ENCODE results near the gene LYPD4. TPM values are rescaled to one million over a fixed set of nuclear protein-coding genes. Genes with fewer than 3 reads are reported as not detected.
"Not testable (repeated sequence)": the region's sequence is repeated elsewhere in the genome, so short reads cannot be mapped to it uniquely, and the experiment has no call there.

LYPD4 gene
- total RNA-seq, 1 experiment from 2014 or later, result not detected

DNA sequence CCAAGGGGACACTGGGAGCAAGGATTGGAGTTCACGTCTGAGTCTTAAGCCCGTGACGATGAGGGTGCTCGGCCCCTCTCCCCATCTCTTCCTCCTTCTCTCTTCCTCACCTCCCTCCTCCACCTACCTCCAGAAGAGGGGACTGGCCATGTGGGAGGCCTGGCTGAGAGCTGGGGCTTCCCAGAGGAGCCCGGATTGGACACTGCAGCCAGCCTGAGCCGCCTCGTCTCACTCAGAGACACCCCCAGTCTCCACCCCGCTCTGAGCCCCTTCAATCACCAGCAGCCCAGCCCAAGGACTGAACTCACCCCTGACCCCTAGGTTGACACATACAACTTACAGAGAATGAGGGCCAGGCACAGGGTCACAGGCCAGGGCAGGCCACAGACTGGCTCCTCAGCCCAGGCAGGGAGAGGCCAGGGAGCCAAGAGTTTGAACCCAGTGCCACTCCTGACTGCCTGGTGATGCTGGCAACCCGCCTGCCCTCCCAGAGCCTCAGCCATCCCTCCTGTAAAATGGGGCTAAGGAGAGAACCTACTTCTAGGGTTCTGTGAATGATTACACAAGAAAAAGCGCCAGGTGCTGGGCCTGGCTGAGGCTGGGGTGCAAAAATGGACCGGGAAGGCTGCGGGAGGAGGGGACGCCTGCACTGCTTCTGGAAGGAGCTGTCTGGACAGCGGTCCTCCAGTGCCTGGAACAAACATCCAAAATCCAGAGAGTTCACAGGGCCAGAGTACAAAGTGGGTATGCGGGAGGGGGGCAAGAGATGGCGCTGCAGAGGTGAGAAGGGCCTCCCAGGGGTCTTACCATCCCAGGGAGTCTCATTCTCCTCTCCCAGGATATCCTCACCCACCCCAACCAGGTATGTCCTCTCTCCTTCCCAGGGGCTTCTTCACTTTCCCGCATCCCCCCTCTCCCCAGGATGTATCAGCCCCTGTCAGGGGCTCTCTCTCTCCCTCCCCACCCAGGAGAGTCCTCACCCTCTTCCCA is 33.7 kb upstream of the LYPD4 start:
- Histone ChIP-seq H3K9ac (ENCODE audit: low read length) (peak overlapping the region; percentile 99), H2AFZ (ENCODE audit: low read length) (no peak overlapping the region), H4K20me1 (ENCODE audit: insufficient read depth, low read depth, low read length) (no peaks in the 10 kb centered on the region), H3K4me1 (ENCODE audit: low read length) (peaks cover 70% of the 10 kb centered on the region), H3K4me3 (ENCODE audit: low read length) (peak overlapping the region; percentile 91), H3K4me2 (ENCODE audit: low read depth, low read length, poor library complexity, severe bottlenecking) (peak overlapping the region; percentile 97), H3K9me3 (ENCODE audit: low read length) (no peaks in the 10 kb centered on the region), H3K27me3 (ENCODE audit: low read length) (no peaks in the 10 kb centered on the region), H3K27ac (ENCODE audit: low read length) (peak overlapping the region; percentile 99), H3K36me3 (ENCODE audit: insufficient read depth, low read length) (peaks cover 6% of the 10 kb centered on the region; the same call in 1 of the 2 replicates), H3K9me2 (replicated peaks; ENCODE audit: insufficient read depth, low read length) (no peaks in the 10 kb centered on the region), H3K79me2 (ENCODE audit: low read length) (peaks cover 26% of the 10 kb centered on the region)
- peak; percentile 69 for DNase-seq

DNA sequence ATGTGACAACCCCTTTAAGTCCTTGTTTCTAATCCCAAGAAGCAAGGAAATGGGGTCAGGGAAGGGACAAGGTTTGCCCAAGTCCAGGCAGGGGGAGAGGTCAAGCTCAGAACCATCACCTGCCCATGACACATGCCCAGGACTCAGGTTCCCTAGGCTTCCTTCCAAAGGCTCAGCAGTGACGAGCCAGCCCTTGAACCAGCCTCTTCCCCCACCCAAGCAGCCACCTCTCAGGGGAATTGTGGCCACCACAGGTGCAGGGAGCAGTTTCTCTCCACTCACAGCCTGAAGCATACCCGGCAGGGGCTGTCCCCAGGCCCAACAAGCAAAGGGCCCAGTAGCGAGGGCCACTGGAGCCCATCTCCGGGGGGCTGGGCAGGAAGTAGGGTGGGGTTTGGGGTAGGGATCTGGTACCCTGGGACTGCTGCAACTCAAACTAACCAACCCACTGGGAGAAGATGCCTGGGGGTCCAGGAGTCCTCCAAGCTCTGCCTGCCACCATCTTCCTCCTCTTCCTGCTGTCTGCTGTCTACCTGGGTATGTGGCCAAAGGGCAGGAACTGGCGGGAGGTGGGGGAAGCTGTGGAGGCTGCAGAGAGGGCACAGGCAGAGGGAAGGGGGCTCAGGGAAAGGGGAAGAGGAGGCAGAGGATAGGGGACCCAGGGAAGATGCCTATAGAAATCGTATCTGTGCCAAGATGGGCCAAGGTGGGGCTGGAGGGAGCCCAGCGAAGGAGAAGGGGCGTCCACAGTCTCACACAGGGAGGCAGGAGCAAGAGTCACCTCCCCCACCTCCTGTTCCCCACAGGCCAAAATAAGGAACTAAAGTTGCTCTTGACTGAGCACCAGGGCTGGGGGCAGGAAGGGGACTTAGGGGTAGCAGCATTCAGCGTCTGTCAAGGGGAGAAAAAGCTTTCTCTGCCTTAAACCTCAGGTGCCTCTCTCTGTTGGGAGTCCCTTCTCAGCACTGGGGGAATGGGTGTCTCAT is 32.7 kb upstream of the LYPD4 start, which contains the start of gene CD79A:
Gene CD79A (plus strand): TSS at position 433 of the 986 bp plus-strand sequence. CDS start 26 bp downstream, at position 459.
- Histone ChIP-seq H3K27ac (ENCODE audit: low read length) (peak within 1 kb of the TSS; percentile 99), H3K9me2 (replicated peaks; ENCODE audit: insufficient read depth, low read length) (no peaks in the 10 kb centered on the region), H3K9me3 (ENCODE audit: low read length) (no peaks in the 10 kb centered on the region), H3K79me2 (ENCODE audit: low read length) (peaks cover 26% of the 10 kb centered on the region), H4K20me1 (ENCODE audit: insufficient read depth, low read depth, low read length) (no peaks in the 10 kb centered on the region), H3K9ac (ENCODE audit: low read length) (peak within 1 kb of the TSS; percentile 99), H3K4me1 (ENCODE audit: low read length) (peaks cover 64% of the 10 kb centered on the region), H3K4me3 (ENCODE audit: low read length) (peak within 1 kb of the TSS; percentile 91), H2AFZ (ENCODE audit: low read length) (no peak within 1 kb of the TSS), H3K27me3 (ENCODE audit: low read length) (no peaks in the 10 kb centered on the region), H3K4me2 (ENCODE audit: low read depth, low read length, poor library complexity, severe bottlenecking) (peak within 1 kb of the TSS; percentile 97), H3K36me3 (ENCODE audit: insufficient read depth, low read length) (peaks cover 6% of the 10 kb centered on the region; the same call in 1 of the 2 replicates)
- DNase-seq, result peak; percentile 98

DNA sequence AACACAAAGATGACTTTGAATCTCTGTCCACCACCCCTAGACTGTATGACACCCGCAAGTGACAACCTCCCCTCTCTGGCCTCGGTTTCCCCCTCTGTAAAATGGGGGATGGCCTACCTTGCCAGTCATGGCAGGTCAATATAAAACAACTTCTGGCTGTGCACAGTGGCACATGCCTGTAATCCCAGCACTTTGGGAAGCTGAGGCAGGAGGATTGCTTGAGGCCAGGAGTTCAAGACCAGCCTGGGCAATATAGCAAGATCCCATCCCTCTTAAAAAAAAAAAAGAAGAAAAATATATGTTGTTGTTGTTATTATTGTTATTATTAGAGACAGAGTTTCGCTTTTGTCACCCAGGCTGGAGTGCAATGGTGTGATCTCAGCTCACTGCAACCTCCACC is 31.5 kb upstream of the LYPD4 start:
- H3K27ac ChIP-seq (ENCODE audit: low read length), result peak overlapping the region; percentile 99
- peaks cover 26% of the 10 kb centered on the region for H3K79me2 ChIP-seq (ENCODE audit: low read length)
- peak overlapping the region; percentile 41 for H3K4me3 ChIP-seq (ENCODE audit: low read length)

DNA sequence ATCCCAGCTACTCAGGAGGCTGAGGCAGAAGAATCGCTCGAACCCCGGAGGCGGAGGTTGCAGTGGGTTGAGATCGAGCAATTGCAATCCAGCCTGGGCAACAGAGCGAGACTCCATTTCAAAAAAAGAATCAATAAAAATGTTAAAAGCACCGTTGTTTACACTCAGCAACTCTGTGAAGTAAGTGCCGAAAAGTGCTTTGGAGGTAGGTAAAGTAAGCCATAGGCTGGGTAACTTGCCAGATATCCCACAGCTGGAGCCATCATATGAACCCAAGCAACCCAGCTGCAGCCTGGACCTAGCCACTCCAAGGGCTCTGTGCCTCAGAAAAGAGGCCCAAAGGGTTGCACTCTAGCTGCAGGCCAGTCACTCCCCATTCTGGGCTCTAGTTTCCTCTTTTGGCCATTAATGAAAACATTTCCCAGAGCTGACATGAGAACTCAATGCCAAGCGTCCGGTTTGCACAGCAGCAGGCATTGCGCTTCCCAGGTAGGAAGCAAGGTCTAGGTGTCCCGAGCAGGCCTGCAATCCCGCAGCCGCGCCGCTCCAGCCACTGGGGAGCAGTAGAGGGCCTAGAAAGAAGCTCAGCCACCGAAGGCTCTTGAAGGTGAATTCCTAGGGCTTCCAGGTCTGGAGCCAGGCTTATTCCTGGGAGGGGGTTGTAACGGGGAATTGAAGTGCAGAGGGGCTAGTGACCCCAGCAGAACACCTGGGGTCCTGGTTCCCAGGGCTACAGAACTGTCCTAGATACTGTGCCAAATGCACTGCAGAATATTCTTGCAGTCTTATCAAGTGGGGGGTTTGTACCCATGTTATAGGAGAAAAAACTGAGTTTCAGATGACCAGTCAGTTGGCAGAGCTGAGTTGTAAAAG is 28.5 kb upstream of the LYPD4 start:
- Histone ChIP-seq H3K79me2 (ENCODE audit: low read length) (peaks cover 9% of the 10 kb centered on the region), H3K9me3 (ENCODE audit: low read length) (no peaks in the 10 kb centered on the region), H4K20me1 (ENCODE audit: insufficient read depth, low read depth, low read length) (peaks cover 6% of the 10 kb centered on the region; the same call in 1 of the 2 replicates), H3K27me3 (ENCODE audit: low read length) (no peaks in the 10 kb centered on the region), H3K4me1 (ENCODE audit: low read length) (peaks cover 31% of the 10 kb centered on the region), H3K36me3 (ENCODE audit: insufficient read depth, low read length) (peaks cover 33% of the 10 kb centered on the region), H3K27ac (ENCODE audit: low read length) (peak overlapping the region; percentile 48), H3K9ac (ENCODE audit: low read length) (no peak overlapping the region), H3K4me2 (ENCODE audit: low read depth, low read length, poor library complexity, severe bottlenecking) (no peak overlapping the region), H3K9me2 (replicated peaks; ENCODE audit: insufficient read depth, low read length) (no peaks in the 10 kb centered on the region), H3K4me3 (ENCODE audit: low read length) (no peak overlapping the region), H2AFZ (ENCODE audit: low read length) (no peak overlapping the region)
- DNase-seq, result peak; percentile 92

More for the DNA sequence above, 31.5 kb upstream of the LYPD4 start:
- Histone ChIP-seq H3K9ac (ENCODE audit: low read length) (peak overlapping the region; percentile 99), H3K4me1 (ENCODE audit: low read length) (peaks cover 56% of the 10 kb centered on the region), H3K4me2 (ENCODE audit: low read depth, low read length, poor library complexity, severe bottlenecking) (peak overlapping the region; percentile 97), H3K36me3 (ENCODE audit: insufficient read depth, low read length) (peaks cover 14% of the 10 kb centered on the region)
- H3K9me2 ChIP-seq (replicated peaks; ENCODE audit: insufficient read depth, low read length); H3K9me3 ChIP-seq (ENCODE audit: low read length); H4K20me1 ChIP-seq (ENCODE audit: insufficient read depth, low read depth, low read length); H2AFZ ChIP-seq (ENCODE audit: low read length); DNase-seq; H3K27me3 ChIP-seq (ENCODE audit: low read length): not testable (repeated sequence)

DNA sequence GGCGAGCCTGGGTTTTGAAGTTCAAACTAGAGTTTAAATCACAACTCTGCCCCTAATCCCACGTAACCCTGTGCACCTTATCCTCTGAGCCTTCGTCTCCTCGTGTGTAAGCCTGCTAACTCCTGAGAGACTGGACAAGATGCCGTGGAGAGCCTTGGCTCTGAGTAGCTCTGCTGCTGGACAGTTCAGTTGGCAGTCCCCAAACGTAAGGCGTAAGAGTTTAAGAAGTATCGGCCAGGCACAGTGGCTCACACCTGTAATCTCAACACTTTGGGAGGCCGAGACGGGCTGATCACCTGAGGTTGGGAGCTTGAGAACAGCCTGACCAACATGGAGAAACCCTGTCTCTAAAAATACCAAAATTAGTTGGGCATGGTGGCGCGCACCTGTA is 27.9 kb upstream of the LYPD4 start:
- peaks cover 11% of the 10 kb centered on the region; the same call in 1 of the 2 replicates for H4K20me1 ChIP-seq (ENCODE audit: insufficient read depth, low read depth, low read length)
- H3K9ac ChIP-seq (ENCODE audit: low read length), result no peak overlapping the region
- H3K4me3 ChIP-seq (ENCODE audit: low read length), result no peak overlapping the region

DNA sequence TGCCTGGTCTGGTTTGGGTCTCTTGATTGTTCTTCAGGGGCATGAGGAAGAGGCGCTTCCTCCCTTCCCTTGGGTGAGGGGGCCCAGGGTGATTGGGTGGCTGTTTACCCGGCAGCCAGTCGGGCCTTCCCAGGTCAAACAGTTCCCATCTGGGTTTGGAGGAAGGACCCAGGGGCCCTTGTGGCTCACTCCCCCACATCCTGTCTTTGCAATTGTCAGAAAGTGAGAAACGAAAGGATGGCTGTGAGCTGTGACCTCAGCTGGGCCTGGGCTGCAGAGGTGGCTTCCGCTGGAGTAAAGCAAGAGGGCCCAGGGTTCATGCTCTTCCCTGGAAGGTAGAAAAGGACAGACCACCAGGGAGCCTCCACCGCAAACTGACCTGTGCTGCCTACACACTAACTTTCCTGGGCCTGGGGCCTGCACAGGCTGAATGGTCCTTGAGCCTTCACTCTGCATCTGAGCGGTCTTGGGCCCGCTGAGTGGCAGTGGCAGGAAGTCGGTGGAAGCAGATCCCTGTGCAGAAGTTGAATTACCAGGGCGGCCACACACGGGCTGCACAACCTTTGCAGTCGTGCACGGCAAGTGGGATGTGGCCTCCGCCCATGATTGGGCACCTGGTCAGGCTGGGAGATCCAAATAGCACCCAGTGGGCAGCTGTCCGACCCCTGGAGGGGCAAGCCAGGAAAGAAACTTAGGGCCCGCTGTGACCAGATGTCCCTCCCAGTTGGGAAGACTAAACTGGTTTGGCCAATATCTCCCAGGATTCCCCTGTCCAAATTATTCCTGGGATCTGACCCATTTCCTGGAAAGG is 27.3 kb upstream of the LYPD4 start:
- peak overlapping the region; percentile 48 for H3K27ac ChIP-seq (ENCODE audit: low read length)
- peak; percentile 62 for DNase-seq
- H4K20me1 ChIP-seq (ENCODE audit: insufficient read depth, low read depth, low read length), result peaks cover 11% of the 10 kb centered on the region; the same call in 1 of the 2 replicates
- H3K4me1 ChIP-seq (ENCODE audit: low read length), result peaks cover 24% of the 10 kb centered on the region
- H3K36me3 ChIP-seq (ENCODE audit: insufficient read depth, low read length), result peaks cover 37% of the 10 kb centered on the region
- H3K4me2 ChIP-seq (ENCODE audit: low read depth, low read length, poor library complexity, severe bottlenecking), result no peak overlapping the region
- H3K9me3 ChIP-seq (ENCODE audit: low read length), result no peaks in the 10 kb centered on the region
- H2AFZ ChIP-seq (ENCODE audit: low read length), result no peak overlapping the region
- H3K9ac ChIP-seq (ENCODE audit: low read length), result no peak overlapping the region
- H3K4me3 ChIP-seq (ENCODE audit: low read length), result no peak overlapping the region
- H3K9me2 ChIP-seq (replicated peaks; ENCODE audit: insufficient read depth, low read length), result no peaks in the 10 kb centered on the region
- no peaks in the 10 kb centered on the region for H3K27me3 ChIP-seq (ENCODE audit: low read length)
- no peaks in the 10 kb centered on the region for H3K79me2 ChIP-seq (ENCODE audit: low read length)

More for the DNA sequence above, 27.9 kb upstream of the LYPD4 start:
- Histone ChIP-seq H3K4me1 (ENCODE audit: low read length) (peaks cover 28% of the 10 kb centered on the region), H3K27me3 (ENCODE audit: low read length) (no peaks in the 10 kb centered on the region), H2AFZ (ENCODE audit: low read length) (no peak overlapping the region), H3K9me3 (ENCODE audit: low read length) (no peaks in the 10 kb centered on the region), H3K4me2 (ENCODE audit: low read depth, low read length, poor library complexity, severe bottlenecking) (no peak overlapping the region), H3K27ac (ENCODE audit: low read length) (peak overlapping the region; percentile 48), H3K9me2 (replicated peaks; ENCODE audit: insufficient read depth, low read length) (no peaks in the 10 kb centered on the region), H3K79me2 (ENCODE audit: low read length) (peaks cover 2% of the 10 kb centered on the region), H3K36me3 (ENCODE audit: insufficient read depth, low read length) (peaks cover 37% of the 10 kb centered on the region)
- peak; percentile 66 for DNase-seq
